Left lung (tissue), 10 donors: ENCODE measurements around the gene VAT1L. TPM values are rescaled to one million over a fixed set of nuclear protein-coding genes. Genes with fewer than 3 reads are reported as not detected.
A peak's percentile ranks its signal among the peaks of the same experiment; 100 is the strongest.

Experiments
- ATAC-seq: fragments of 200-7000 bp; cut with Tn5 transposase; one replicate; pipeline ENCODE4 v1.9.1; 2020; ENCODE audit warnings: moderate library complexity
- DNase-seq, 4 donors: peaks; one replicate each; pipeline ENCODE4 v3.0.0-alpha.2; 2013 to 2020
- H3K27ac ChIP-seq, 2 donors: fragments of 200-600 bp; sonication (generic) in 1 of 2; one replicate each; pipeline versions ENCODE4 v1.5.0 to v1.8.0; 2020 to 2021
- H3K27me3 ChIP-seq, 2 donors: fragments of 200-600 bp; sonication (generic) in 1 of 2; one replicate each; pipeline versions ENCODE4 v1.5.0 to v1.8.0; 2020 to 2021
- H3K36me3 ChIP-seq, 2 donors: fragments of 200-600 bp; sonication (generic) in 1 of 2; one replicate each; pipeline versions ENCODE4 v1.5.0 to v1.8.0; 2020 to 2021
- H3K4me1 ChIP-seq, 2 donors: fragments of 200-600 bp; one replicate each; pipeline ENCODE4 v1.8.0; 2021
- H3K4me3 ChIP-seq, 2 donors: fragments of 200-600 bp; sonication (generic) in 1 of 2; one replicate each; pipeline versions ENCODE4 v1.5.0 to v1.8.0; 2020 to 2021; ENCODE audit warnings: mild to moderate bottlenecking in 1 of 2
- H3K9me3 ChIP-seq, 2 donors: fragments of 200-600 bp; sonication (generic) in 1 of 2; one replicate each; pipeline versions ENCODE4 v1.5.0 to v1.8.0; 2020 to 2021
- intact Hi-C, 2 donors: fragments of 100-400 bp; cut with DNase I; formaldehyde crosslinking; loops; one replicate each; pipeline versions ENCODE4 v1.11.2 to v1.14.2; 2022
- polyA plus RNA-seq, 6 donors: library from polyadenylated mRNA; unstranded; fragments of 120-200 nt; gene quantifications; one replicate each; pipeline ENCODE4 v1.2.1, GENCODE V29; 2013; ENCODE audit not compliant: insufficient read length in 6 of 6
- total RNA-seq, 2 donors: library from RNA; stranded (reverse); fragmentation: NEBNext Ultra II Directional; extraction: Animal tissue kit (Norgen Biotek cat#: 25700); gene quantifications; one replicate each; pipeline ENCODE4 v1.2.1, GENCODE V29; 2021
- TF ChIP-seq, protein P1 (sequence below), 2 donors: fragments of 200-600 bp; sonication (generic) in 1 of 2; IDR thresholded peaks; one replicate each; pipeline versions ENCODE4 v1.5.0 to v1.8.0; 2021; ENCODE audit warnings: antibody characterized with exemption in 2 of 2
- donor health status: DM: no; HTN: yes; CAD: no.
- donor health status: DM: no; HTN: no; CAD: no.

The VAT1L gene
- total and polyA plus RNA-seq, 8 donors: 0.26 to 9.2 (median 5.4) TPM

DNA sequence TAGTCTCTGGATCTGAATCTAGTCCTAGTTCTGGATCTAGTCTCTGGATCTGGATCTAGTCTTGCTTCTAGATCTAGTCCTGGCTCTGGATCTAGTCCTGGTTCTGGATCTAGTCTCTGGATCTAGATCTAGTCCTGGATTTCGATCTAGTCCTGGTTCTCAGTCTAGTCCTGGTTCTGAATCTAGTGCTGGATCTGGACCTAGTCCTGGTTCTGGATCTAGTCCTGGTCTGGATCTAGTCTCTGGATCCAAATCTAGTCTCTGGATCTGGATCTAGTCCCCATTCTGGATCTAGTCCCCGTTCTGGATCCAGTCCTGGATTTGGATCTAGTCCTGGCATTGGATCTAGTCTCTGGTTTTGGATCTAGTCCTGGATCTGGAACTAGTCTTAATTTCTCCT lies 29.9 kb upstream of the VAT1L start:
- TF ChIP-seq, protein P1, sequence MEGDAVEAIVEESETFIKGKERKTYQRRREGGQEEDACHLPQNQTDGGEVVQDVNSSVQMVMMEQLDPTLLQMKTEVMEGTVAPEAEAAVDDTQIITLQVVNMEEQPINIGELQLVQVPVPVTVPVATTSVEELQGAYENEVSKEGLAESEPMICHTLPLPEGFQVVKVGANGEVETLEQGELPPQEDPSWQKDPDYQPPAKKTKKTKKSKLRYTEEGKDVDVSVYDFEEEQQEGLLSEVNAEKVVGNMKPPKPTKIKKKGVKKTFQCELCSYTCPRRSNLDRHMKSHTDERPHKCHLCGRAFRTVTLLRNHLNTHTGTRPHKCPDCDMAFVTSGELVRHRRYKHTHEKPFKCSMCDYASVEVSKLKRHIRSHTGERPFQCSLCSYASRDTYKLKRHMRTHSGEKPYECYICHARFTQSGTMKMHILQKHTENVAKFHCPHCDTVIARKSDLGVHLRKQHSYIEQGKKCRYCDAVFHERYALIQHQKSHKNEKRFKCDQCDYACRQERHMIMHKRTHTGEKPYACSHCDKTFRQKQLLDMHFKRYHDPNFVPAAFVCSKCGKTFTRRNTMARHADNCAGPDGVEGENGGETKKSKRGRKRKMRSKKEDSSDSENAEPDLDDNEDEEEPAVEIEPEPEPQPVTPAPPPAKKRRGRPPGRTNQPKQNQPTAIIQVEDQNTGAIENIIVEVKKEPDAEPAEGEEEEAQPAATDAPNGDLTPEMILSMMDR (IDR thresholded peaks at IDR 0.05): no peak
- Histone ChIP-seq H3K9me3 (no peaks in the 10 kb centered on the region), H3K4me3 (no peak overlapping the region), H3K4me1 (peaks cover 0 to 3% of the 10 kb centered on the region in 2 donors), H3K36me3 (no peaks in the 10 kb centered on the region), H3K27me3 (no peaks in the 10 kb centered on the region), H3K27ac (no peak overlapping the region)
- intact Hi-C loops: no loop called here
- no peak for ATAC-seq
- DNase-seq: no peak

DNA sequence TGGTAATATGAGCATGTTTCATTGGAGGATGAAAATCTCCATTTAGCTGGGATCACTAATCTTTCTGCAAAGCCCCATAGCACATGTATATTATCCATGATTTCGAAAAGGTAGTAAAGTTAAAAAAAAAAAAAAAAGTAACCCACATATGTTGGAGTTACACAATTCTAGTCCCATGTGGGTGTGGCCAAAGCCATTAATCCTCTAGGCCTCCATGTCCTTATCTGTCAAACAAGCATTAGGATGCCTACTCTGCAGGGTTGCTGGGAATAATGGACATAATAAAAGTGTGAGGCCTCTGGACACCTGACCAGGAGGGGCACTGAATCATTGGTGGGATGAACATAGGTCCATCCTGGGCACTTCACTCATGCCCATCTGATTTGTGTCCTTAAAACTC lies 29.2 kb upstream of the VAT1L start:
- Histone ChIP-seq H3K4me3 (no peak overlapping the region), H3K4me1 (peaks cover 0 to 10% of the 10 kb centered on the region in 2 donors), H3K27ac (no peak overlapping the region), H3K9me3 (no peaks in the 10 kb centered on the region), H3K27me3 (no peaks in the 10 kb centered on the region), H3K36me3 (no peaks in the 10 kb centered on the region)
- no peak for ATAC-seq
- DNase-seq: no peak
- intact Hi-C loops: no loop called here
- TF ChIP-seq, protein P1 (IDR thresholded peaks at IDR 0.05): no peak

DNA sequence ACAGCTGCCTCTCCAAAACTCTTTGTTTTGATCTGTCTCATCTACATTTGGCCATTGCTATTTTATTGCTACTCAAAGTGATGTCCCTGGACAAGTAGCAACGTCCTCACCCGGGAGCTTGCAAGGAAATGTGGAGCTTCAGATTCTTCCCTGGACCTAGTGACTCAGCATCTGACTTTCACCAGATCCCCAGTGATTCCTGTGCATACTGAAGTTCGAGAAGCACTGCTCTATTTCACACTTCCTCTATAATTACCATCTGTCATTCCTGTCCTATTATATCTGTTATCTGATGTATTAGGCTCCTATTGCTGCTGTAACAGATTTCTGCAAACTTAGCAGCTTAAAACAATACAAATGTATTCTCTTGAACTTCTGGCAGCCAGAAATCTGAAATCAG lies 28.5 kb upstream of the VAT1L start:
- no peaks in the 10 kb centered on the region for H3K27me3 ChIP-seq
- no peaks in the 10 kb centered on the region for H3K9me3 ChIP-seq
- H3K27ac ChIP-seq: no peak overlapping the region
- no peak overlapping the region for H3K4me3 ChIP-seq
- ATAC-seq (no peak), DNase-seq (no peak)
- TF ChIP-seq, protein P1 (IDR thresholded peaks at IDR 0.05): no peak
- no peaks in the 10 kb centered on the region for H3K36me3 ChIP-seq
- intact Hi-C loops: no loop called here
- H3K4me1 ChIP-seq: peaks cover 0 to 11% of the 10 kb centered on the region in 2 donors

DNA sequence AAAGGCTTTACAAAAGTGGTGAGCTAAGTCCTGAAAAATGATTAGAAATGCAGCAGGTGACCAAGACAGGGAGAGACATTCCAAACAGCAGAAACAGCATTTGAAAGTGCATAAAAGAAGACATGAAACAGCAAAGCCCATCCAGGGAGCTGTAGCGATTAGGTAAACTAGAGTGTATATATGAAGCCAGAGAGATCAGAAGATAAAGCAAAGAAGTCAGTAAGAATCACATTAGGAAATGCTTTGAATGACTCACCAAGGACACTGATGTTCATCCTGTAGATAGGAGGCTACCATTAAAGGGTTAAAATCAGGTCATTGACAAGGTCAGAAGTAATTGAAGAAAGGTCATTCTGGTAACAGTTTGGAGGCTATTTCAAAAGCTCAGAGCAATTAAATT lies 27.6 kb upstream of the VAT1L start:
- Histone ChIP-seq H3K4me3 (no peak overlapping the region), H3K27ac (no peak overlapping the region), H3K9me3 (no peaks in the 10 kb centered on the region), H3K27me3 (no peaks in the 10 kb centered on the region), H3K36me3 (no peaks in the 10 kb centered on the region), H3K4me1 (peaks cover 0 to 11% of the 10 kb centered on the region in 2 donors)
- TF ChIP-seq, protein P1 (IDR thresholded peaks at IDR 0.05): no peak
- no peak for ATAC-seq
- intact Hi-C loops: no loop called here
- DNase-seq: no peak

DNA sequence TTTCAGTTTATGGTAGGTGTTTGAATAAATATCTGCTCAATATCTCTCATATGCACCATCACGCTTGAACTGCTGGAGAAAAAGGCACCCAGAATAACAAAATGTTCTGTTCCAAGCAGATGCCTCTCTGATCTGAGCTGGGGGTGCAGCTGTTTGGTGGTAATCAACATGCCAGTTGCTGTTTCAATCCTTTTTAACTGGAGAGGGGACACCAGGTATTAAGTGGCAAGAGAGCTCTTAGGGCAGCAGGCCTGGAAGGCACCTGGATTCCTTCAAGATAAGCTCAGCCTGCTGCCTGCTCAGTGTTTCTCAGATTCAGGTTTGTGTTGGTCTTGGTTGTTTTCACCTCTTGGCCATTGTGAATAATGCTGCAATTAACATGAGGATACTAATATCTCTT lies 27.2 kb upstream of the VAT1L start:
- TF ChIP-seq, protein P1 (IDR thresholded peaks at IDR 0.05): no peak
- Histone ChIP-seq H3K4me3 (no peak overlapping the region), H3K9me3 (no peaks in the 10 kb centered on the region), H3K4me1 (peaks cover 0 to 11% of the 10 kb centered on the region in 2 donors), H3K36me3 (no peaks in the 10 kb centered on the region), H3K27ac (no peak overlapping the region), H3K27me3 (no peaks in the 10 kb centered on the region)
- ATAC-seq (peak; percentile 74), DNase-seq (peak in 1 of 4 donors; percentile 10)
- intact Hi-C loops: no loop called here
